ENCODE measurements around the gene SLC16A3.
"Not testable (repeated sequence)": the region's sequence is repeated elsewhere in the genome, so short reads cannot be mapped to it uniquely, and the experiment has no call there.

The SLC16A3 gene

GRCh38 chr17:82247856-82248671 lies 19.2 kb downstream of the SLC16A3 start:
- DNase-seq, result no peak

- DNase-seq, result no peak
These were observed 20.2 kb downstream of the SLC16A3 start for GRCh38 chr17:82248815-82249674.

GRCh38 chr17:82249896-82250581 lies 21.2 kb downstream of the SLC16A3 start:
- DNase-seq, result no peak

- DNase-seq, result no peak
These were observed 22.1 kb downstream of the SLC16A3 start for GRCh38 chr17:82250868-82251500.

GRCh38 chr17:82252511-82253178 lies 23.8 kb downstream of the SLC16A3 start:
- no peak for DNase-seq

- DNase-seq, result no peak
These were observed 24.3 kb downstream of the SLC16A3 start for GRCh38 chr17:82253179-82253544.

GRCh38 chr17:82254096-82254495 lies 25.3 kb downstream of the SLC16A3 start:
- DNase-seq, result not testable (repeated sequence)

- not testable (repeated sequence) for DNase-seq
These were observed 25.9 kb downstream of the SLC16A3 start for GRCh38 chr17:82254746-82255145.

GRCh38 chr17:82255402-82255972 lies 26.6 kb downstream of the SLC16A3 start:
- no peak for DNase-seq

- no peak for DNase-seq
These were observed 27.5 kb downstream of the SLC16A3 start for GRCh38 chr17:82256242-82256885.

GRCh38 chr17:82257473-82257872 lies 28.6 kb downstream of the SLC16A3 start:
- DNase-seq, result no peak

GRCh38 chr17:82258555-82258954 lies 29.7 kb downstream of the SLC16A3 start:
- DNase-seq, result no peak

- DNase-seq, result not testable (repeated sequence)
These were observed 31.4 kb downstream of the SLC16A3 start for GRCh38 chr17:82259972-82260961.

GRCh38 chr17:82262344-82262743 lies 33.5 kb downstream of the SLC16A3 start:
- no peak for DNase-seq

GRCh38 chr17:82263641-82264040 lies 34.8 kb downstream of the SLC16A3 start:
- no peak for DNase-seq

GRCh38 chr17:82266142-82266541 lies 37.3 kb downstream of the SLC16A3 start:
- no peak for DNase-seq

- no peak for DNase-seq
These were observed 38.9 kb downstream of the SLC16A3 start for GRCh38 chr17:82267575-82268379.

- DNase-seq, result no peak
These were observed 40.5 kb downstream of the SLC16A3 start for GRCh38 chr17:82269138-82269881.
